GM12864 (cell line): ENCODE data around the gene PTTG2.

Source experiments
- DNase-seq: peaks from one replicate; pipeline ENCODE4 v3.0.0-alpha.2; 2011; ENCODE audit warnings: low read depth
- H3K4me3 ChIP-seq: 2 replicates; pipeline ENCODE4 v1.5.1; 2011; ENCODE audit warnings: mild to moderate bottlenecking, low read depth, low read length, control low read depth
- TF ChIP-seq, protein P1 (sequence below): IDR thresholded peaks from 2 replicates; pipeline ENCODE4 v1.5.1; 2011; ENCODE audit warnings: low read depth, mild to moderate bottlenecking, moderate library complexity, low read length, control low read depth, inconsistent platforms; ENCODE audit errors: missing control alignments

The PTTG2 gene

GRCh38 chr4:38005637-38006036 lies 45.4 kb downstream of the PTTG2 start:
- TF ChIP-seq, protein P1, sequence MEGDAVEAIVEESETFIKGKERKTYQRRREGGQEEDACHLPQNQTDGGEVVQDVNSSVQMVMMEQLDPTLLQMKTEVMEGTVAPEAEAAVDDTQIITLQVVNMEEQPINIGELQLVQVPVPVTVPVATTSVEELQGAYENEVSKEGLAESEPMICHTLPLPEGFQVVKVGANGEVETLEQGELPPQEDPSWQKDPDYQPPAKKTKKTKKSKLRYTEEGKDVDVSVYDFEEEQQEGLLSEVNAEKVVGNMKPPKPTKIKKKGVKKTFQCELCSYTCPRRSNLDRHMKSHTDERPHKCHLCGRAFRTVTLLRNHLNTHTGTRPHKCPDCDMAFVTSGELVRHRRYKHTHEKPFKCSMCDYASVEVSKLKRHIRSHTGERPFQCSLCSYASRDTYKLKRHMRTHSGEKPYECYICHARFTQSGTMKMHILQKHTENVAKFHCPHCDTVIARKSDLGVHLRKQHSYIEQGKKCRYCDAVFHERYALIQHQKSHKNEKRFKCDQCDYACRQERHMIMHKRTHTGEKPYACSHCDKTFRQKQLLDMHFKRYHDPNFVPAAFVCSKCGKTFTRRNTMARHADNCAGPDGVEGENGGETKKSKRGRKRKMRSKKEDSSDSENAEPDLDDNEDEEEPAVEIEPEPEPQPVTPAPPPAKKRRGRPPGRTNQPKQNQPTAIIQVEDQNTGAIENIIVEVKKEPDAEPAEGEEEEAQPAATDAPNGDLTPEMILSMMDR = no peak
- H3K4me3 ChIP-seq = no peak overlapping the region
- DNase-seq = no peak

DNA sequence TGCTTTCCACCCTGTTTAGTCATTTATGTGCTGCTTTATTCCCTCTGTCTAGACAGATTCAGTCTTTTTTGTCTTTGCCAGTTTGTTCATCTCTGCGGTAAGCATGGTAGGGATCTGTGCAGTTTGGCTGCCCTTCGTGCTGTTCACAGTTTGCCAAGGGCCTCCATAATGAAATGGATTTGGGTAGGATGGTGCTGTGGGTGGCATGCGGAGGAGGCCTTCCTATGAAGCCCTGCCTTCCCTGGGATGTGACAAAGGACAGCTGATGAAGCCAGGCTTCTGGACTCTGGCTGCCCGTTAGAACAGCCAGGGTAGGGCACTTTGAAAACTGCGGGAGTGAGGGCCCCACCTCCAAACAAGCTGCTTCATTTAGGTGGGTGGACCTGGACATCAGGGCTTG lies 47.4 kb downstream of the PTTG2 start:
- no peak for DNase-seq
- H3K4me3 ChIP-seq = no peak overlapping the region
- TF ChIP-seq, protein P1 = no peak

- no peak overlapping the region for H3K4me3 ChIP-seq
- TF ChIP-seq, protein P1 = no peak
- no peak for DNase-seq
These were observed 48.4 kb downstream of the PTTG2 start for GRCh38 chr4:38008571-38009021.

GRCh38 chr4:38009421-38009820 lies 49.2 kb downstream of the PTTG2 start:
- DNase-seq = no peak
- no peak overlapping the region for H3K4me3 ChIP-seq
- TF ChIP-seq, protein P1 = no peak

DNA sequence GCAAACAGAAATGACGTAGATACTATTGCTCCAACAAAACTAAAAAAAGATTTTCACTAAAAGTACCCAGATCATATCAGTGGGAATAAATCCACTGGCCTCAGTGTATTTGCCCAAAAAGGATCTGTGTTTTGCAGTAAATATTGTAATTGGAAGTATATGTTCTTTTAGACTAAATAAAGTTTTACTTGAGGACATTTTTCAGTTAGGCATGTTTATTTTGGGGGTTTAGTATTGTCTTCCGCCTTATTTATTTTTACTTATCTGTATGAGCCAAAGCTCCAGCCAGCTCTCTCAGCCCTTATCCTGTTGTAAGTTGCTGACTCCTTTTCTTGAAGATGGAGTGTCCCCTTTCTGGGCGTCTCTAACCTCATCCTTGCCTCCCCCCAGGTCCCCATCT lies 49.8 kb downstream of the PTTG2 start:
- no peak for DNase-seq

More for the DNA sequence above, 49.8 kb downstream of the PTTG2 start:
- TF ChIP-seq, protein P1 = no peak
- H3K4me3 ChIP-seq = no peak overlapping the region
